Naive B cell (primary cell): ENCODE measurements around the gene FOXK1. TPM values are rescaled to one million over a fixed set of nuclear protein-coding genes. Genes with fewer than 3 reads are reported as not detected.
"Not testable (repeated sequence)": the region's sequence is repeated elsewhere in the genome, so short reads cannot be mapped to it uniquely, and the experiment has no call there.

ENCODE experiments used
- ATAC-seq, 2 donors: fragments of 150-1000 bp; cut with Tn5 transposase; 2 replicates each; pipeline ENCODE4 v1.10.0; 2021; ENCODE audit warnings: low read depth in 2 of 2, mild to moderate bottlenecking in 2 of 2, moderate library complexity in 2 of 2
- DNase-seq: peaks from one replicate; pipeline ENCODE4 v3.0.0; 2022
- H3K27ac Mint-ChIP-seq, 6 donors: one replicate each; pipeline ENCODE4 v1.8.0; 2020 to 2022; ENCODE audit warnings: mild to moderate bottlenecking in 6 of 6, mixed read lengths in 6 of 6, moderate library complexity in 5 of 6, inconsistent platforms in 2 of 6
- H3K27me3 Mint-ChIP-seq, 3 donors: one replicate each; pipeline ENCODE4 v1.8.0; 2021 to 2022; ENCODE audit warnings: mixed read lengths in 3 of 3, mild to moderate bottlenecking in 1 of 3
- H3K36me3 Mint-ChIP-seq, 2 donors: one replicate each; pipeline ENCODE4 v1.8.0; 2020 to 2022; ENCODE audit warnings: mixed read lengths in 2 of 2, inconsistent platforms in 1 of 2, mild to moderate bottlenecking in 1 of 2
- H3K4me1 Mint-ChIP-seq, 3 donors: one replicate each; pipeline ENCODE4 v1.8.0; 2020 to 2022; ENCODE audit warnings: mixed read lengths in 3 of 3, inconsistent platforms in 1 of 3, mild to moderate bottlenecking in 1 of 3, moderate library complexity in 1 of 3
- H3K4me3 Mint-ChIP-seq, 8 donors: one replicate each; pipeline ENCODE4 v1.8.0; 2020 to 2022; ENCODE audit warnings: mild to moderate bottlenecking in 8 of 8, mixed read lengths in 8 of 8, moderate library complexity in 8 of 8, inconsistent platforms in 2 of 8
- H3K9me3 Mint-ChIP-seq, 7 donors: one replicate each; pipeline ENCODE4 v1.8.0; 2020 to 2022; ENCODE audit warnings: mixed read lengths in 7 of 7, mild to moderate bottlenecking in 5 of 7, inconsistent platforms in 2 of 7, moderate library complexity in 1 of 7
- polyA plus RNA-seq, 6 donors: library from polyadenylated mRNA; unstranded; fragments of 300-500 nt; fragmentation: Illumina TruSeq; gene quantifications; one replicate each; pipeline ENCODE4 v1.2.3, GENCODE V29; 2021; ENCODE audit warnings: low read depth in 6 of 6

FOXK1 gene
- polyA plus RNA-seq, 6 donors from 2014 or later = 0.92 to 3.1 (median 1.8) TPM

DNA sequence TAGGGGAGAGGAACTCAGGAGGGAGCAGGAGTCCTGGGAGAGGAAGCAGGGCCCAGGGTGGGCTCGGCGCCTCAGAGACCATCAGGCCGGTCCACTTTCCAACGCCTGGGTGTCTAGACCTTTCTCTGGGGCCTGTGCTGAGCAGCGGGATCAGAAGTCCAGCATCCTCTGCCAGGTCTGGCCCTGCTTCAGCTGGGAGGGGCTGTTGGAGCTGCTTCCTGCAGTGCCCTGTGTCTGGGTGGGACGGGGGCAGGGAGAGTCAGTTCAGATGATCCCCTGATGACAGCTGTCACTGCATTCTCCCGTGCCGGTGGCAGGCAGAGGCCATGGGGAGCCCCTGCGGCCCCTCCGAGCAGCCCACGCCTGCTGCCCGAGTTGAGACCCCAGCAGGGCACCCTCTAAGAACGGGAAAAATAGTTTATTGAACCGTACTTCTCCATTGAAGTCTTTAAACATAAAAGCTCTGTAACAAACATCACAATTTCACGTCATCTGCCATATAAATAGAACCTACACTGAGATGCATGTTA is 116.7 kb downstream of the FOXK1 start:
- ATAC-seq (no peak), DNase-seq (no peak)
- Mint-ChIP-seq H3K36me3 (no peaks in the 10 kb centered on the region), H3K4me3 (no peak overlapping the region), H3K4me1 (peaks cover 4 to 5% (median 4%) of the 10 kb centered on the region in 3 donors), H3K27me3 (no peaks in the 10 kb centered on the region), H3K27ac (no peak overlapping the region), H3K9me3 (no peaks in the 10 kb centered on the region)

DNA sequence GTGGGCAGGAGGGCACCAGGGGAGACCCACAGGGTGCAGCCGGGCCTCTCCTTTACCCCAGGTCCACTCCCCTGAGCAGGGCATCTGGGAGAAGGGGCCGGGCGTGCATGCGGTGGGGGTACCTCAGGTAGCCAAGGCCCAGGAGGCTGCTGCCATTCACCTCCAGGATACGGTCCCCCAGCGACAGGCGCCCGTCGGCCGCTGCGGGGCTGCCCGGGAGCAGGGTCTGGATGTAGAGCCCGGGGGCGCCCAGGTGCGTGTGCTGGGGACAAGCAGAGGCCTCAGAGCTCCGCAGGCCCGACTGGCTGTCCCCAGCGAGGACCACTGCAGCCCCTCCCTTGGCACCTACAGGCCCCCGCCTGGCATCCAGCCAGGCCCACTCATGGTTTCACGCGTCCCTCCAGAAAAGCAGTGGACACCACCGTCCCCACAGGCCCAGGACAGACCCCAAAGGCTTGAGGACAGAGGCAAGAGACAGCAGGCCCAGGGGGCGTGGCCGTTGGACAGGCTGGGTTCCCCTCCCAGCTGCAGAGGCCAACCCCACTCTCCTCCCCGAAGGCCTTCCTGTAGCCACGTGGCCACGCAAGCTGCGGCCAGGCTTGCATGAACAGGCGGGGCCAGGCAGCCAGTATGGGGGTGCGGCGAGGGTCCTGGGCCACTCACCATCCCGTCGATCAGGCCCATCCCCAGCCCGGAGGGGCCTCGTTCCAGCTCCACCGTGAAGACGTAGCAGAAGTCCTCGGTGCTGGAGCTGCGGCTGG is 117.6 kb downstream of the FOXK1 start:
- no peaks in the 10 kb centered on the region for H3K27me3 Mint-ChIP-seq
- DNase-seq (no peak), ATAC-seq (no peak)
- peaks cover 0 to 4% (median 4%) of the 10 kb centered on the region in 3 donors for H3K4me1 Mint-ChIP-seq
- H3K4me3 Mint-ChIP-seq = no peak overlapping the region
- no peaks in the 10 kb centered on the region for H3K9me3 Mint-ChIP-seq
- no peak overlapping the region for H3K27ac Mint-ChIP-seq
- H3K36me3 Mint-ChIP-seq = no peaks in the 10 kb centered on the region

GRCh38 chr7:4800487-4800886 is 118.4 kb downstream of the FOXK1 start:
- H3K4me3 Mint-ChIP-seq = no peak overlapping the region
- ATAC-seq (no peak), DNase-seq (no peak)
- H3K4me1 Mint-ChIP-seq = peaks cover 0 to 4% (median 4%) of the 10 kb centered on the region in 3 donors
- H3K36me3 Mint-ChIP-seq = no peaks in the 10 kb centered on the region
- H3K9me3 Mint-ChIP-seq = no peaks in the 10 kb centered on the region
- H3K27me3 Mint-ChIP-seq = no peaks in the 10 kb centered on the region
- peak overlapping the region in 1 of 6 donors; percentile 5 for H3K27ac Mint-ChIP-seq

DNA sequence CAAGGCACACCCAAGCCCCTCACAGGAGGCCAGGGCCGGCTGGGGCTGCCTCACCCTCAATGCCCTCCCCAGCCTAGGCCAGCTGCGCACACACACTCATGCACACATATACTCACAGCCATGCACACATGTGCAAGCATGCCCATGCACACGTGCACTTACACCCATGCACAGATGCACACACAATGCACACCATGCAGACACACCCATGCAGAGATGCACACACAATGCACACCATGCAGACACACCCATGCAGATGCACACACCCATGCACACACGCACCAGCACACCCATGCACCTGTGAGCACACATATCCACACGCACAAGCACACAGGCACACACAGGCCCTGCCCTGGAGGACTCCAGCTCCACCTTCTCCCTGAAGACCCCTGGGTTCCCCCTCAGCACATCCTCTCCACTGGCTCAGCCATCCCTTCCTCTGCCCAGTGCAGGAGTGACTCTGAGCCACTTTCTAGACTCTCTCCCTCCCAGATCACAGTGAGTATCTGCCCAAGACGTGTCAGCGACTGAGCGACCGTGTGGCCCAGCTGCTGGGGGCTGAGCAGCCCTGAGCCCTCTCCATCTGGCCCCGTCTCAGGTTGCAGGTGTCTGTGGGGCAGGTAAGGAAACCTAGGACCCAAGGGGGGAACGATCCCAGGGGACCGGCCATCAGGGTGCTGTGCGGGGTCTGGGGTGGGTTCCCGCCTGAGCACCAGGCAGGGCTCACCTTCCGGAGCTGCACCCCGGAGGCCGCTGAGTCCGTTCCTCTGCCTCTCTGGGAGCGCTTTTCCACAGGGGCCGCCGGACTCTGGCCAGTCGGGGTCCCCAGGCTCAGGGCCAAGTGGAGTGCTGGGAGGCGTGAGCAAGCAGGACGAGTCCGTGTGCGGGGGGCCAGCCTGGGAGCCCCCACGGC is 119.1 kb downstream of the FOXK1 start:
- ATAC-seq = no peak
- DNase-seq = no peak
- Mint-ChIP-seq H3K36me3 (no peaks in the 10 kb centered on the region), H3K9me3 (no peaks in the 10 kb centered on the region), H3K4me3 (no peak overlapping the region), H3K27me3 (no peaks in the 10 kb centered on the region), H3K4me1 (peaks cover 0 to 4% (median 4%) of the 10 kb centered on the region in 3 donors), H3K27ac (peak overlapping the region in 1 of 6 donors; percentile 70)

DNA sequence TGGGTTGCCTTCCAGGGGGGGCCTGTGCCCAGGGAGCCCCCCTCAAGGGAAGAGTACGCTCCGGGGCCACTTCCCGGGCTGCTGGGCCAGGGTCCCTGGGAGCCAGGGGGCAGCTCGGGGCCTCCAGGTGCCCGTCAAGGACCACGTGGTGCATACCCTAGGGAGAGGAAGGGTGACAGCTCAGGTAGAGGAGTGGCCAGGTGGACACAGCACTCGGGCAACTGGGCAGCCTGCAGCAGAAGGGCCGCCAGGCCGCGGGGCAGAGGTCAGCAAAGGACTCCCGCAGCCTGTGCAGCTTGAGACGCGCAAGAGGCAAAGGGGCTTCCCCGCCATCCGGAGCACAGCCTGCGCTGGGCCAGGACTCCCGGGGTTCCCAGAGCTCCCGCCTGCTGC is 119.7 kb downstream of the FOXK1 start:
- peaks cover under 1 to 4% (median 4%) of the 10 kb centered on the region in 3 donors for H3K4me1 Mint-ChIP-seq
- H3K27me3 Mint-ChIP-seq = peaks cover 0 to under 1% (median 0%) of the 10 kb centered on the region in 3 donors
- no peak overlapping the region for H3K4me3 Mint-ChIP-seq
- ATAC-seq (no peak), DNase-seq (no peak)
- H3K36me3 Mint-ChIP-seq = no peaks in the 10 kb centered on the region
- H3K9me3 Mint-ChIP-seq = no peaks in the 10 kb centered on the region
- H3K27ac Mint-ChIP-seq = no peak overlapping the region

- DNase-seq, ATAC-seq, H3K9me3 Mint-ChIP-seq: not testable (repeated sequence)
These were observed 120.5 kb downstream of the FOXK1 start for GRCh38 chr7:4802577-4802976.

GRCh38 chr7:4803397-4804241 is 121.5 kb downstream of the FOXK1 start:
- no peaks in the 10 kb centered on the region for H3K9me3 Mint-ChIP-seq
- ATAC-seq = no peak
- DNase-seq = no peak
- H3K4me1 Mint-ChIP-seq = peaks cover 4 to 14% (median 8%) of the 10 kb centered on the region in 3 donors
- H3K27me3 Mint-ChIP-seq = peaks cover 0 to 16% (median 0%) of the 10 kb centered on the region in 3 donors
- no peaks in the 10 kb centered on the region for H3K36me3 Mint-ChIP-seq
- no peak overlapping the region for H3K4me3 Mint-ChIP-seq
- H3K27ac Mint-ChIP-seq = no peak overlapping the region

More at GRCh38 chr7:4802577-4802976, 120.5 kb downstream of the FOXK1 start:
- H3K27me3 Mint-ChIP-seq, H3K36me3 Mint-ChIP-seq, H3K27ac Mint-ChIP-seq, H3K4me1 Mint-ChIP-seq, H3K4me3 Mint-ChIP-seq: not testable (repeated sequence)

- Mint-ChIP-seq H3K4me3 (no peak overlapping the region), H3K36me3 (no peaks in the 10 kb centered on the region), H3K4me1 (peaks cover 4 to 25% (median 8%) of the 10 kb centered on the region in 3 donors), H3K9me3 (no peaks in the 10 kb centered on the region), H3K27ac (no peak overlapping the region), H3K27me3 (peaks cover 0 to 31% (median 0%) of the 10 kb centered on the region in 3 donors)
- ATAC-seq = no peak
- DNase-seq = no peak
These were observed 123.3 kb downstream of the FOXK1 start for GRCh38 chr7:4805110-4805983.

DNA sequence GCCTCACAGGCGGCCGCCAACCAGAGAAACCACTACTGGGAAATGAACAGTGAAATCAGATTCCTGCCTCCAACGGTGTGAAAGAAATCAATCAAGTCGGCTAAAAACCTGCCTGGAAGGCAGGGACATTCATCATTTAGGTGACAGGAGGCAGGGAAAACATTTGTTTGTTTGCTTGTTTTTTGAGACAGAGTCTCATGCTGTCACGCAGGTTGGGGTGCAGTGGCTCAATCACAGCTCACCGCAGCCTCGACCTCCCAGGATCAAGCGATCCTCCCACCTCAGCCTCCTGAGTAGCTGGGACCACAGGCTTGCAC is 123.8 kb downstream of the FOXK1 start:
- peak overlapping the region in 1 of 6 donors; percentile 64 for H3K27ac Mint-ChIP-seq
- no peak for DNase-seq
- H3K27me3 Mint-ChIP-seq = peaks cover 0 to 34% (median 0%) of the 10 kb centered on the region in 3 donors
- H3K9me3 Mint-ChIP-seq = no peaks in the 10 kb centered on the region
- H3K36me3 Mint-ChIP-seq = no peaks in the 10 kb centered on the region
- H3K4me1 Mint-ChIP-seq = peaks cover 4 to 26% (median 8%) of the 10 kb centered on the region in 3 donors
- no peak for ATAC-seq
- H3K4me3 Mint-ChIP-seq = no peak overlapping the region

DNA sequence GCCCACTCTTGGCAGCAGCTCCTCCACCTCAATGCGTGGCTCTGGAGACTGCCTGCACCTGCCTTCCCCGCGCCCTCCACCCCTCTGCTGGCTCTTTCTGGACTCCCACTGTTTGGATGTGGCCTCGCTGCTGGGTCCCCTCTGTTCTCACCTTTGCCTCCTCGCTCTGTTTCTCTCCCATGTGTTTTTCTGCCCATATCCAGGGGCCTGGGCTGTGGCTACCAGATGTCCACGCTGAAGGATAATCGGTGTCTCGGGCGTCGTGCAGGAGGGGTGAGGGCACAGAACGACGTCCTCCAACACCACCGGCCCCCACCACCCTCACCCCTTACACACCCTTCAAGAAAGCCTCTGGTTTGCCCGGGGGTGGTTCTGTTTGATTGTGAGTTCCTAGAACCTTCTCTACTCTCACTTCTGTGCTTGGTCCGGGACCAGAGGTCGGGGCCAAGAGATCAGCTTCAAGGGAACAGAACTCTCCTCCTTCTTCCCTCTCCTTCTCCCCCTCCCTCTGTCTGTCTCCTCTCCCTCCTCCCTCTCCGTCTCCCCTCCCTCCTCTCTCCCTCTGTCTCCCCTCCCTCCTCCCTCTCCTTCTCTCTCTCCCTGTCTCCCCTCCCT is 125.0 kb downstream of the FOXK1 start:
- no peaks in the 10 kb centered on the region for H3K36me3 Mint-ChIP-seq
- H3K4me3 Mint-ChIP-seq = peak overlapping the region in 1 of 8 donors; percentile 46
- DNase-seq = no peak
- H3K27ac Mint-ChIP-seq = peak overlapping the region in 3 of 6 donors; percentile 7 to 71 (median 47)
- H3K4me1 Mint-ChIP-seq = peaks cover 0 to 26% (median 8%) of the 10 kb centered on the region in 3 donors
- ATAC-seq = no peak
- H3K9me3 Mint-ChIP-seq = no peaks in the 10 kb centered on the region
- H3K27me3 Mint-ChIP-seq = peaks cover 0 to 34% (median 0%) of the 10 kb centered on the region in 3 donors

DNA sequence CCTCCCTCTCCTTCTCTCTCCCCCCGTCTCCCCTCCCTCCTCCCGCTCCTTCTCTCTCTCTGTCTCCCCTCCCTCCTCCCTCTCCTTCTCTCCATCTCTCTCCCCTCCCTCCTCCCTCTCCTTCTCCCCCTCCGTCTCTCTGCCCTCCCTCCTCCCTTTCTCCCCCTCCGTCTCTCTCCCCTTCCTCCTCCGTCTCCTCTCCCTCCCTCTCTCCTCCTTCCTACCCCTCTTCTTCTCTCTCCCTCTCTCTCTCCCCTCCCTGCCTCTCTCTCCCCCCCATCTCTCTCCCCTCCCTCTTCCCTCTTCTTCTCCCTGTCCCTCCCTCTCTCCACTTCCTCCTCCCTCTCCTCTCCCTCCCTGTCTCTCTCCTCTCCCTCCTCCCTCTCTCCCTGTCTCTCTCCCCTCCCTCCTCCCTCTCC is 125.5 kb downstream of the FOXK1 start:
- ATAC-seq (no peak), DNase-seq (no peak)
- H3K36me3 Mint-ChIP-seq = peaks cover 0 to 4% of the 10 kb centered on the region in 2 donors
- peaks cover 0 to under 1% (median 0%) of the 10 kb centered on the region in 7 donors for H3K9me3 Mint-ChIP-seq
- H3K4me1 Mint-ChIP-seq = peaks cover 0 to 26% (median 8%) of the 10 kb centered on the region in 3 donors
- H3K4me3 Mint-ChIP-seq = peak overlapping the region in 2 of 8 donors; percentile 15 to 39
- peaks cover 2 to 37% (median 4%) of the 10 kb centered on the region in 3 donors for H3K27me3 Mint-ChIP-seq
- peak overlapping the region in 2 of 6 donors; percentile 7 to 47 for H3K27ac Mint-ChIP-seq

GRCh38 chr7:4808026-4808425 is 125.9 kb downstream of the FOXK1 start:
- H3K4me3 Mint-ChIP-seq = peak overlapping the region in 6 of 8 donors; percentile 32 to 88 (median 80)
- peaks cover 0 to 3% (median 0%) of the 10 kb centered on the region in 7 donors for H3K9me3 Mint-ChIP-seq
- no peak for ATAC-seq
- peaks cover 0 to 8% of the 10 kb centered on the region in 2 donors for H3K36me3 Mint-ChIP-seq
- H3K4me1 Mint-ChIP-seq = peaks cover 0 to 26% (median 8%) of the 10 kb centered on the region in 3 donors
- H3K27me3 Mint-ChIP-seq = peaks cover 5 to 41% (median 8%) of the 10 kb centered on the region in 3 donors
- no peak for DNase-seq
- H3K27ac Mint-ChIP-seq = peak overlapping the region in 1 of 6 donors; percentile 39
